HepG2 (cell line): Measurements from ENCODE around the gene STAT4. TPM values are rescaled to one million over a fixed set of nuclear protein-coding genes. Genes with fewer than 3 reads are reported as not detected.
A peak's percentile ranks its signal among the peaks of the same experiment; 100 is the strongest.

Experiments
- ADNP ChIP-seq: sonication (generic); formaldehyde crosslinking; IDR thresholded peaks from 2 replicates; pipeline ENCODE4 v1.4.0; 2020; ENCODE audit warnings: missing genetic modification reagents
- FOXP1 ChIP-seq, 2 experiments: fragments of 450-650 bp in 1 of 2; IDR thresholded peaks; 2 replicates each; pipeline ENCODE4 v1.6.1; 2017 to 2018; ENCODE audit warnings: antibody characterized with exemption in 1 of 2
- RFXAP ChIP-seq: sonication (generic); formaldehyde crosslinking; IDR thresholded peaks from 2 replicates; pipeline ENCODE4 v1.4.0; 2020; ENCODE audit warnings: missing genetic modification reagents, borderline replicate concordance
- TEAD3 ChIP-seq: optimal IDR thresholded peaks from 2 replicates; pipeline ENCODE3; 2016; ENCODE audit warnings: borderline replicate concordance
- TFAP4 ChIP-seq: sonication (generic); IDR thresholded peaks from 2 replicates; pipeline ENCODE4 v1.6.1; 2016; ENCODE audit warnings: low read depth, borderline replicate concordance
- ZBED4 ChIP-seq: sonication (generic); formaldehyde crosslinking; IDR thresholded peaks from 2 replicates; pipeline ENCODE4 v1.4.0; 2020; ENCODE audit warnings: missing genetic modification reagents, borderline replicate concordance
- ZFP41 ChIP-seq: sonication (generic); formaldehyde crosslinking; IDR thresholded peaks from 2 replicates; pipeline ENCODE4 v1.4.0; 2020; ENCODE audit warnings: mild to moderate bottlenecking, missing genetic modification reagents, borderline replicate concordance
- ZNF503 ChIP-seq: sonication (generic); formaldehyde crosslinking; IDR thresholded peaks from 2 replicates; pipeline ENCODE4 v1.4.0; 2020; ENCODE audit warnings: missing genetic modification reagents
- ZNF567 ChIP-seq: sonication (generic); formaldehyde crosslinking; IDR thresholded peaks from 2 replicates; pipeline ENCODE4 v1.8.1; 2023; ENCODE audit warnings: mild to moderate bottlenecking, missing genetic modification reagents, borderline replicate concordance
- ZNF703 ChIP-seq: sonication (generic); formaldehyde crosslinking; IDR thresholded peaks from 2 replicates; pipeline ENCODE4 v1.5.1; 2020; ENCODE audit warnings: missing genetic modification reagents, mild to moderate bottlenecking, moderate library complexity, borderline replicate concordance
- ZNF761 ChIP-seq: sonication (generic); formaldehyde crosslinking; conservative IDR thresholded peaks from 2 replicates; pipeline ENCODE4 v1.4.0; 2020; ENCODE audit warnings: mild to moderate bottlenecking, missing genetic modification reagents
- ZNF878 ChIP-seq: sonication (generic); formaldehyde crosslinking; IDR thresholded peaks from 2 replicates; pipeline ENCODE4 v1.8.1; 2023; ENCODE audit warnings: mild to moderate bottlenecking, missing genetic modification reagents, moderate library complexity
- ZZZ3 ChIP-seq: sonication (generic); formaldehyde crosslinking; IDR thresholded peaks from 2 replicates; pipeline ENCODE4 v1.4.0; 2020; ENCODE audit warnings: missing genetic modification reagents, mild to moderate bottlenecking, borderline replicate concordance
- polyA plus RNA-seq, 8 experiments: library from polyadenylated mRNA; depleted of rRNA in 3 of 8; stranded (reverse) in 7 of 8; unstranded in 1 of 8; fragments of >200 nt; fragmentation: Illumina TruSeq in 4 of 8; extraction: Trizol in 4 of 8; gene quantifications; 2 replicates each; pipeline versions ENCODE4 v1.2.1 to v1.2.3, GENCODE V29; 2011 to 2016; ENCODE audit warnings: low read depth in 4 of 8, missing spikeins in 1 of 8, mixed read lengths in 1 of 8; ENCODE audit not compliant: insufficient read depth in 1 of 8
- total RNA-seq, 5 experiments: library from RNA; depleted of rRNA; stranded (reverse); fragments of >200 nt; fragmentation: Illumina TruSeq; extraction: Trizol; gene quantifications; 2 replicates each; pipeline ENCODE4 v1.2.3, GENCODE V29; 2016; ENCODE audit warnings: low read depth in 1 of 5
- TF ChIP-seq, protein P1 (sequence below): sonication (generic); formaldehyde crosslinking; IDR thresholded peaks from 2 replicates; pipeline ENCODE4 v1.4.0; 2020; ENCODE audit warnings: missing genetic modification reagents, borderline replicate concordance
- TF ChIP-seq, protein P2 (sequence below): sonication (generic); formaldehyde crosslinking; IDR thresholded peaks from 2 replicates; pipeline ENCODE4 v1.4.0; 2020; ENCODE audit warnings: missing genetic modification reagents

Gene STAT4
- total and polyA plus RNA-seq, 2 of the 13 experiments (the other 11 are each of a cell fraction or from before 2014, with no cell fraction given) = 0.37 TPM; not detected in 1

- TF ChIP-seq, protein P1, sequence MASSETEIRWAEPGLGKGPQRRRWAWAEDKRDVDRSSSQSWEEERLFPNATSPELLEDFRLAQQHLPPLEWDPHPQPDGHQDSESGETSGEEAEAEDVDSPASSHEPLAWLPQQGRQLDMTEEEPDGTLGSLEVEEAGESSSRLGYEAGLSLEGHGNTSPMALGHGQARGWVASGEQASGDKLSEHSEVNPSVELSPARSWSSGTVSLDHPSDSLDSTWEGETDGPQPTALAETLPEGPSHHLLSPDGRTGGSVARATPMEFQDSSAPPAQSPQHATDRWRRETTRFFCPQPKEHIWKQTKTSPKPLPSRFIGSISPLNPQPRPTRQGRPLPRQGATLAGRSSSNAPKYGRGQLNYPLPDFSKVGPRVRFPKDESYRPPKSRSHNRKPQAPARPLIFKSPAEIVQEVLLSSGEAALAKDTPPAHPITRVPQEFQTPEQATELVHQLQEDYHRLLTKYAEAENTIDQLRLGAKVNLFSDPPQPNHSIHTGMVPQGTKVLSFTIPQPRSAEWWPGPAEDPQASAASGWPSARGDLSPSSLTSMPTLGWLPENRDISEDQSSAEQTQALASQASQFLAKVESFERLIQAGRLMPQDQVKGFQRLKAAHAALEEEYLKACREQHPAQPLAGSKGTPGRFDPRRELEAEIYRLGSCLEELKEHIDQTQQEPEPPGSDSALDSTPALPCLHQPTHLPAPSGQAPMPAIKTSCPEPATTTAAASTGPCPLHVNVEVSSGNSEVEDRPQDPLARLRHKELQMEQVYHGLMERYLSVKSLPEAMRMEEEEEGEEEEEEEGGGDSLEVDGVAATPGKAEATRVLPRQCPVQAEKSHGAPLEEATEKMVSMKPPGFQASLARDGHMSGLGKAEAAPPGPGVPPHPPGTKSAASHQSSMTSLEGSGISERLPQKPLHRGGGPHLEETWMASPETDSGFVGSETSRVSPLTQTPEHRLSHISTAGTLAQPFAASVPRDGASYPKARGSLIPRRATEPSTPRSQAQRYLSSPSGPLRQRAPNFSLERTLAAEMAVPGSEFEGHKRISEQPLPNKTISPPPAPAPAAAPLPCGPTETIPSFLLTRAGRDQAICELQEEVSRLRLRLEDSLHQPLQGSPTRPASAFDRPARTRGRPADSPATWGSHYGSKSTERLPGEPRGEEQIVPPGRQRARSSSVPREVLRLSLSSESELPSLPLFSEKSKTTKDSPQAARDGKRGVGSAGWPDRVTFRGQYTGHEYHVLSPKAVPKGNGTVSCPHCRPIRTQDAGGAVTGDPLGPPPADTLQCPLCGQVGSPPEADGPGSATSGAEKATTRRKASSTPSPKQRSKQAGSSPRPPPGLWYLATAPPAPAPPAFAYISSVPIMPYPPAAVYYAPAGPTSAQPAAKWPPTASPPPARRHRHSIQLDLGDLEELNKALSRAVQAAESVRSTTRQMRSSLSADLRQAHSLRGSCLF = no peak
- TF ChIP-seq ZFP41 (peak; percentile 99), ZZZ3 (CRISPR knock-in tag) (peak; percentile 89; the same call in 1 of the 2 replicates), FOXP1 (IDR thresholded peaks at IDR 0.05) (no peak), FOXP1 (CRISPR knock-in tag; IDR thresholded peaks at IDR 0.05) (peak; percentile 78), TFAP4 (peak; percentile 100), ZNF567 (CRISPR knock-in tag) (peak; percentile 99), RFXAP (CRISPR knock-in tag) (peak; percentile 98), ZBED4 (CRISPR knock-in tag) (peak; percentile 99), ZNF703 (CRISPR knock-in tag) (peak; percentile 85; the same call in 1 of the 2 replicates), TEAD3 (CRISPR knock-in tag) (peak; percentile 95), ZNF761 (CRISPR knock-in tag) (peak; percentile 96), ZNF878 (peak; percentile 100), ZNF503 (CRISPR knock-in tag) (peak; percentile 99), ADNP (peak; percentile 67; the same call in 1 of the 2 replicates)
- TF ChIP-seq, protein P2, sequence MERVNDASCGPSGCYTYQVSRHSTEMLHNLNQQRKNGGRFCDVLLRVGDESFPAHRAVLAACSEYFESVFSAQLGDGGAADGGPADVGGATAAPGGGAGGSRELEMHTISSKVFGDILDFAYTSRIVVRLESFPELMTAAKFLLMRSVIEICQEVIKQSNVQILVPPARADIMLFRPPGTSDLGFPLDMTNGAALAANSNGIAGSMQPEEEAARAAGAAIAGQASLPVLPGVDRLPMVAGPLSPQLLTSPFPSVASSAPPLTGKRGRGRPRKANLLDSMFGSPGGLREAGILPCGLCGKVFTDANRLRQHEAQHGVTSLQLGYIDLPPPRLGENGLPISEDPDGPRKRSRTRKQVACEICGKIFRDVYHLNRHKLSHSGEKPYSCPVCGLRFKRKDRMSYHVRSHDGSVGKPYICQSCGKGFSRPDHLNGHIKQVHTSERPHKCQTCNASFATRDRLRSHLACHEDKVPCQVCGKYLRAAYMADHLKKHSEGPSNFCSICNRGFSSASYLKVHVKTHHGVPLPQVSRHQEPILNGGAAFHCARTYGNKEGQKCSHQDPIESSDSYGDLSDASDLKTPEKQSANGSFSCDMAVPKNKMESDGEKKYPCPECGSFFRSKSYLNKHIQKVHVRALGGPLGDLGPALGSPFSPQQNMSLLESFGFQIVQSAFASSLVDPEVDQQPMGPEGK (CRISPR knock-in tag) = peak; percentile 96
These were observed 130.5 kb downstream of the STAT4 start (continued) for GRCh38 chr2:191020221-191020741.
